A172 (cell line): Measurements from ENCODE around the gene ESPL1. TPM values are rescaled to one million over a fixed set of nuclear protein-coding genes. Genes with fewer than 3 reads are reported as not detected.

Experiments
- DNase-seq: peaks from one replicate; pipeline ENCODE4 v3.0.0-alpha.2; 2015; ENCODE audit warnings: low spot score
- total RNA-seq: library from RNA; depleted of rRNA; stranded (reverse); fragments of >200 nt; shearing (Covaris generic); gene quantifications from 2 replicates; pipeline ENCODE4 v1.2.3, GENCODE V29; 2014; rRNA removed

Gene ESPL1
- 19.1 and 29.4 TPM in 2 replicates for total RNA-seq

GRCh38 chr12:53267999-53268629 is at the start of gene ESPL1:
TSS of gene ESPL1 (plus strand) at chr12:53268299. CDS start at chr12:53268767, 468 bp downstream.
- peak; percentile 42 for DNase-seq

DNA sequence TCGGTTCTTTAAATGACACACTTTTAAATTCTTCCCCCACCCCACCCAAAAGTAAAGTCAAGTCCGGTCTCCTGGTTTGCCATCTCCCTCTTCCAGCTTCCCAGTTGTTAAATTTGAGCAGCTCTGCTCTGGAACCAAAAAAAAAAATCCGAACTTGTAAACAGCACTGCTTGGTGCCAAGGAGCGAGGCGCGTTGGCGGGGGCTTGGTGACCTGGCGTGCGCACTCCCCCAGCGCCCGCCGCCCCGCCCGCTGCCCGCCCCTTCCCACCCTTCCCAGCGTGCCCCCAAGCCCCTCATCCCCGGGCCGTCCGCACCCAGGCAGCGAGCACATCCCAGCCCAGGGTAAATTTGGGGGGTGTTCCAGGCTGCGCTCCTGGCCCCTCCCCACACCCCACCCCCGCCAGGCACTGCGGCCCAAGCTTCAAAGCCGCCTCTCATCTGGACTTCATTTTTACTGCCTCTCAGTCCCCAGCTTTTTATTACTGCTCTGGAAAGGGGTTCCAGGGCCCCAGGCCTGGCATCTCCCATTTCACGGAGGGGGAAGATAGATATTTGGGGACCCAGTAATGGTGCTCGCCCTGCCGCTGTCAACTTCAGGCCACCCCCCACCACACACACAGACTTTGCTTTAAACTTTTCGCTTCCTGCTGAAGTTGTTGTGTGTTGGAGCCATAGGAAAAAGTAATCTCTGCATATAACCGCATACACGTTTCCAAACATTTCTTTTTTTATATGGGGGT is 49.4 kb upstream of the ESPL1 start:
- no peak for DNase-seq

DNA sequence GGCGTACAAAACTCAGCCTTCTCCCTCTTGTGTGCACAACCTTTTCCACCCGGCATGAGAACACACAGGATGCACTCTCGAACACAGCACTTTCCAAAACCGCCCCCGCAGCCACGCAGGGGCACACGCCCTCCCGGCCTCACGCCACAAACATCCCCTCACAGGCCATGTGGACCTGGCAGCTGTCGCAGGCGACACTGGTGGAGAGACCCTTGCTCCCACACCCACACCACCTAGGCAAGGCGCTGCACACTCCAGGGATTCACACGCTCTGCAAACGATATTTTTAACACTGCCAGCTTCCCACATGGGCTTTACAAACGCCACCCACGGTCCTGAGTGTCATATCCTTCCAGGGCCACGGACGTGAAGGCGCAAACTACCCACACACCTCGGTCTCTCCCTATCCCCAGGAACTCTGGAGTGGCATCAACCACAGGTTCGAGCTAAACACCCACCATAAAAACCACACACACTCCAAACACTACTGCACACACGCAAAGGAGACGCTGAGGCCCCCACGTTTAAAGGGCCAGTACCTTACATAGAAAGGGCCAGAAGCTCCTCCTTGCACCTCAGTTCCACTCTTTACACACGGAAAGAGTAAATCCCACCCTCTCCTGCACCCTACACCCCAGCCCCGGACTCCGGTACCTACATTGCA is 48.7 kb upstream of the ESPL1 start:
- DNase-seq, result no peak

- no peak for DNase-seq
Observed at GRCh38 chr12:53219956-53220693, 48.0 kb upstream of the ESPL1 start.

GRCh38 chr12:53220694-53221202 is 47.4 kb upstream of the ESPL1 start:
- peak; percentile 87 for DNase-seq

GRCh38 chr12:53221203-53222080 is 46.7 kb upstream of the ESPL1 start:
- DNase-seq, result peak; percentile 25

DNA sequence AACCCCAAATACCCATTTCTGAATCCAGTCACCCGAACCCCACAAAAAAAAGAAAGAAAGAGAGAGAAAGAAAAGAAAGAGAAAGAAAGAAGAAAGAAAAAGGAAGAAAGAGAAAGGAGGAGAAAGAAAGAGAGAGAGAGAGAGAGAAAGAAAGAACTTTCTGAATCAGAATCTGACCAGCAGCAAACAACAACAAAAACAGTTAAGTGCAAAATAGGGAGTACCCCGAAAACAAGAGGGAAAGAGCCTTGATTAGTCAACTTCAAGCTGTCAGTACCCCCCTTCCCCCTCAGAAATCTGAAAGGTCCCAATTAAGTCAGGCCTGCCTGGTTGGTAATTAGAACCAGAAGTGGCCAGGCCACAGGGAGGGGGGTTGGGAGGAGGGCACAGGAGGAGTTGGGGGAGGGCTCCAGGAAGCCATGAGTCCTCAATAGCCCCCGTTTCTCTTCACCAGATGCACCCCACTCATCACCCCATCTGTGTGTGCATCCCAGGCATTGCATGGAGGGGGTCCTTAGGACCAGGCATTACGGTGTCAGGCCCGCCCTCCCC is 45.9 kb upstream of the ESPL1 start:
- no peak for DNase-seq

DNA sequence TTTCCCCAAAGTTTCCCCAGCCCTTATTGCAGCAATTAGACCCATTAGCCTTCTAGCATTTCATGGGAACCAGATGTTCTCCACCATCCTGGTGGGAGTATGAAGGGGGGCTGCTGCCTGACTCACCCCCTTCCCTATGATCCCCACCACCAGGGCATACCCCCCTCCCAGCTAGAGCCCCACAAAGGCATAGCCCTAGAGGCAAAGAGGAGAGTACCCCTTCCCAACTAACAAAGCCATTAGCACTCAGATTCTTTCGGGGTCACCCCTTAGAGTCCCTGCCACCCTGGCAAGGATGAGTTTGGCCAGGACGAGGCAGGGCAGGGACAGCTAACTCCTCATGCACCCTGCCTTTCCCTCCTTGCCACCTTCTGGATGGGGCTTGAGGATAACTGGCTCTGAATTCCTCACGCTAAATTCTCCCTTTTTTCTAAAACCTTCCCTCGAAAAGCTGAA is 45.3 kb upstream of the ESPL1 start:
- no peak for DNase-seq

DNA sequence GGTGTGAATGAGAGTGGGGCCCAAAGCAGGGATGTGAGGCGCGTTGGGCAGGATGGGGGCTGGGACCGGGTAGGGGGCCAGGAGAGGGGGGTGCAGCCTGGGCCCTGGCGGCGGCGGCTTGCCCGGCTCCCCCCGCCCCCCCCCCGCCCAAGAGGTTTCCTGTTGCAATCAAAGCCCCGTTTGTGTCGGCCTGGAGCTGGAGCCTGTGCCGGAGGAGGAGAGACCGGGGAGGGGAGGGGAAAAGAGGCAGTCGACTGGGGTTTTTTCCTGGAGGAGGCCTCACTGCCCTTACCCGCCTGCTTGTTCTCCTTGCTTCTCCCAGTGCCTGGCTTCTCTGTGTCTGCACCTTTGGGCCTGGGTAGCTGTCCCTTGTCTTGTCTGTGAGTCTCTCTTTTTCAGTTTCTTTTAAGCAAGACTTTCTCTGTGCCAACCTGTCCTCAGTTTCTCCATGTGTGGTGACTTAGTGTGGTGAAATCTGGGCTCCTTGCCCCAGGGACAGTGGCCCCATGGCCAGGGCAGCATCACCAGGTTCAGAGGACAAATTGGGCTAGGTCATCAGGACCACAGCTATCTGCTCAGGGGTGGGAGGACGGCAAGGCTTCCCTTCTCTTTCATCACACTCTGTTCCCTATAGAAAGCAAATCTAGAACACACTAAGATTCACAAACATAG is 44.6 kb upstream of the ESPL1 start:
- no peak for DNase-seq

DNA sequence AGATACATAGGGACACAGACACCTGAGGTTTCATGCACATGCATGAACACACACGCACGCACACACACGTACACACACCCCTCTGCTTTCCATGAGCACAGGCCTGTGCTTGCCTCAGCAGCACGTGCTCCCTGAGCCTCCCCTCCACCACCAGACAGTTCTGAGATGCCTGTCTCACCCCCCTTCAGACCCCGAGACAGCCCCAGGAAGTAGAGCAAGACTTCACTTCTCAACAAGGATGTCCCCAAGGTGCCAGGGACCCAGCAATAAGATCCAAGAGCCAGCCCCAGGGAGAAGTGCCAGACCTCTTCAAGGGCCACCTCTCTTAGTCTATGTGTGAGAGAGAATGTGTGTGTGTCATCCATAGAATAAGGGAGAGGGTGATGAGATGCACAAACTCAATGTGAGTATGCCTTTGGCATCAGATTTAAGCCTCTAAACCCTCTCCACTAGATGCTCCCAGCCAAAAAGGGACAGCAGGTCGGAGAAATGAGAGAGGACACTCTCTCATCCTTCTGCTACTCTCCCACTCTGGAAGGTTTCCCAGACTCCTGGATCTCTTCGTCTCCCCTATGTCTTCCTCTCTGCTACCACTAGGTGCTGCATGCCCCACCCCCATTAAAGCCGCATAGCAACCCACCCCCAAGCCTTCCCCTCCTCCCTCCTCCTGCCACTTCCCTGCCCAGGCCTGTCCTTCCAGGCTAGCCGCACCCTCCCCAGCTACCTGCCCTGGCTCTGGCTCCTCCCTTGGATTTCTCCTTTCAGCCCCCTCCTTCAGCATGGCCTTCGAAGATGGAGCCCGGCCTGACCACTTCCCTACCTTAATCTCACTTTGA is 43.8 kb upstream of the ESPL1 start:
- DNase-seq, result no peak

- no peak for DNase-seq
Observed at GRCh38 chr12:53224897-53225634, 43.0 kb upstream of the ESPL1 start.

- no peak for DNase-seq
Observed at GRCh38 chr12:53225635-53226424, 42.3 kb upstream of the ESPL1 start.

- DNase-seq, result no peak
Observed at GRCh38 chr12:53226815-53227214, 41.3 kb upstream of the ESPL1 start.

GRCh38 chr12:53227341-53227740 is 40.8 kb upstream of the ESPL1 start:
- no peak for DNase-seq

DNA sequence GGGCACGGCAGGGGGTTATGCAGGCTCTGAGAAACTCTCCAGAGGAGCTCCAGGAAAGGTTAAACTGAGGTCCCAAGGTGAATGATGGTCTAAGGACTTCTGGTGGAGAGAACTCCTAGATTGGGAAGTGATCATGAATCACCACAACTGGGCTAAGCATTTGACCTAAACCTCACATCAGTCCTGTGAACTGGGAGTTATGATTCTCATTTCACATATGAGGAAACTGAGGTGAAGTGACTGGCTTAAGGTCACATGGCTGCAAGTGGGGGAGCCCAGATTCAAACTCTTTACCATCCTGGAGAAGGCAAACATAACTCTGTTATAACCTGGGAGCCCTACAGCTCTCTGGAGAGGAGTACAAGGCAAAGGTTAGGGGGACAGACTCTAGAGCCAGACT is 40.3 kb upstream of the ESPL1 start:
- DNase-seq, result no peak

DNA sequence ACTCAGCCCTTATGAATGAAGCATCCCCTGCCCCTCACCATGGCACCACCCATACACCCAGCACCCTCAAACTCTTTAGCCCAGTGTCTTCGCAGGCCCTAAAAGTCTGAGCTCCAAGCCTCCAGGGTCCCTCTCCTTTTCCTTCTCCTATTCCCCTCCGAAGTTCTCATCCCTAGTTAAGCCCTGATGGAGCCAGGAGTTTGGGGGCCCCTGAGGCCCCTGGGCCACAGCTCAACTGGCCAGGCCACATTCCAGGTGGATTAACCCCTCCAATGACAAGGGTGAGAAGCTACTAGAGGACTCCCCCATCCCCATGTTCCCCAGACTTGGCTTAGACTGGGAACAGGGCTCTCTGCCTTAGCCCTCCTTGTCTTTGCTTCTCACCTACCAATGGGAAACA is 38.6 kb upstream of the ESPL1 start:
- no peak for DNase-seq

GRCh38 chr12:53230108-53230845 is 37.8 kb upstream of the ESPL1 start:
- DNase-seq, result no peak
